OCI-LY3 (cell line): Measurements from ENCODE around the gene PRDM16.

Experiments used
- EZH2phosphoT487 ChIP-seq: fragments of 200-600 bp; shearing (Covaris generic); IDR thresholded peaks from 2 replicates; pipeline ENCODE4 v1.6.1; 2018; ENCODE audit warnings: antibody characterized with exemption, mixed run types, low read depth
- TF ChIP-seq, protein P1 (sequence below): fragments of 200-600, 300-600 bp; sonication (generic); IDR thresholded peaks from 2 replicates; pipeline ENCODE4 v1.5.1; 2014; ENCODE audit warnings: antibody characterized with exemption, low read length, low read depth

DNA sequence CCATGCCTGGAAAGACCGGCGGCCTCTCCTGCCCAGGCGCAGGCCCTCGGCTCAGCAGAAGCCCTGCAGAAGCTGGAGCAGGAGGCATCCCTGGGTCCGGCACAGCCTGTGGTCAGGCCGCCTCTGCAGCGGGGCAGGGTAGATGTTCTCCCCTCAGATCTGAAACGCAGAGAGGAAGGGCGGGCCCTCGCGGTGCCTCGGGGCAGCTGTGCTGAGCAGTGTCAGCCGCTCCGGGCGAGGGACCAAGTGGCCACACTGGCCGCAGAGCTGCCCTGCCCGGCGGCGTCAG lies 210.1 kb downstream of the PRDM16 start:
- TF ChIP-seq, protein P1, sequence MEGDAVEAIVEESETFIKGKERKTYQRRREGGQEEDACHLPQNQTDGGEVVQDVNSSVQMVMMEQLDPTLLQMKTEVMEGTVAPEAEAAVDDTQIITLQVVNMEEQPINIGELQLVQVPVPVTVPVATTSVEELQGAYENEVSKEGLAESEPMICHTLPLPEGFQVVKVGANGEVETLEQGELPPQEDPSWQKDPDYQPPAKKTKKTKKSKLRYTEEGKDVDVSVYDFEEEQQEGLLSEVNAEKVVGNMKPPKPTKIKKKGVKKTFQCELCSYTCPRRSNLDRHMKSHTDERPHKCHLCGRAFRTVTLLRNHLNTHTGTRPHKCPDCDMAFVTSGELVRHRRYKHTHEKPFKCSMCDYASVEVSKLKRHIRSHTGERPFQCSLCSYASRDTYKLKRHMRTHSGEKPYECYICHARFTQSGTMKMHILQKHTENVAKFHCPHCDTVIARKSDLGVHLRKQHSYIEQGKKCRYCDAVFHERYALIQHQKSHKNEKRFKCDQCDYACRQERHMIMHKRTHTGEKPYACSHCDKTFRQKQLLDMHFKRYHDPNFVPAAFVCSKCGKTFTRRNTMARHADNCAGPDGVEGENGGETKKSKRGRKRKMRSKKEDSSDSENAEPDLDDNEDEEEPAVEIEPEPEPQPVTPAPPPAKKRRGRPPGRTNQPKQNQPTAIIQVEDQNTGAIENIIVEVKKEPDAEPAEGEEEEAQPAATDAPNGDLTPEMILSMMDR: no peak
- TF ChIP-seq EZH2phosphoT487: no peak
